Suprapubic skin (tissue), 4 donors: Measurements from ENCODE around the gene SF3A1. TPM values are rescaled to one million over a fixed set of nuclear protein-coding genes. Genes with fewer than 3 reads are reported as not detected.

Experiments
- DNase-seq, 2 donors: peaks; one replicate each; pipeline ENCODE4 v3.0.0-alpha.2; 2019; ENCODE audit warnings: low spot score in 2 of 2
- H3K27ac ChIP-seq: fragments of 200-600 bp; sonication (generic); one replicate; pipeline ENCODE4 v1.5.1; 2019
- H3K27me3 ChIP-seq: fragments of 200-600 bp; sonication (generic); one replicate; pipeline ENCODE4 v1.5.1; 2019
- H3K36me3 ChIP-seq: fragments of 200-600 bp; sonication (generic); one replicate; pipeline ENCODE4 v1.5.1; 2019
- H3K4me1 ChIP-seq: fragments of 200-600 bp; sonication (generic); one replicate; pipeline ENCODE4 v1.5.1; 2019
- H3K4me3 ChIP-seq: fragments of 200-600 bp; sonication (generic); one replicate; pipeline ENCODE4 v1.5.1; 2019; ENCODE audit warnings: mild to moderate bottlenecking
- H3K9me3 ChIP-seq: fragments of 200-600 bp; sonication (generic); one replicate; pipeline ENCODE4 v1.5.1; 2019
- EP300 ChIP-seq: sonication (generic); formaldehyde crosslinking; IDR thresholded peaks from one replicate; pipeline ENCODE4 v1.6.1; 2017; ENCODE audit warnings: antibody characterized with exemption
- POLR2A ChIP-seq, 2 donors: fragments of 450-650 bp; IDR thresholded peaks; one replicate each; pipeline ENCODE4 v1.6.1; 2017; ENCODE audit warnings: antibody characterized with exemption in 2 of 2, mild to moderate bottlenecking in 2 of 2, moderate library complexity in 2 of 2
- POLR2AphosphoS5 ChIP-seq, 3 donors: sonication (generic); formaldehyde crosslinking; IDR thresholded peaks; one replicate each; pipeline ENCODE4 v1.6.1; 2017; ENCODE audit warnings: antibody characterized with exemption in 3 of 3
- WGBS: methylation state at CpG from one replicate; pipeline ENCODE4 v1.1.5; 2018; 5-methylcytosine and 5-hydroxymethylcytosine counted together
- total RNA-seq, 4 donors: library from RNA; depleted of rRNA; stranded (reverse); fragments of >200 nt; gene quantifications; one replicate each; pipeline ENCODE4 v1.1.0, GENCODE V29; 2016
- TF ChIP-seq, protein P1 (sequence below), 2 donors: fragments of 200-600 bp in 1 of 2; fragments of 450-650 bp in 1 of 2; sonication (generic) in 1 of 2; IDR thresholded peaks; one replicate each; pipeline ENCODE4 v1.5.1; 2016 to 2019; ENCODE audit warnings: antibody characterized with exemption in 2 of 2, mild to moderate bottlenecking in 1 of 2, moderate library complexity in 1 of 2

SF3A1 gene
- total RNA-seq, 4 donors from 2014 or later = 112 to 208 (median 152) TPM

- peaks cover 100% of the 10 kb centered on the region for H3K4me1 ChIP-seq
- no peak for DNase-seq
- H3K9me3 ChIP-seq = no peaks in the 10 kb centered on the region
- 86% methylated on average over 1 of the region's 1 CpG for WGBS
- no peak overlapping the region for H3K4me3 ChIP-seq
- no peak for TF ChIP-seq POLR2AphosphoS5 (IDR thresholded peaks at IDR 0.05)
- TF ChIP-seq, protein P1, sequence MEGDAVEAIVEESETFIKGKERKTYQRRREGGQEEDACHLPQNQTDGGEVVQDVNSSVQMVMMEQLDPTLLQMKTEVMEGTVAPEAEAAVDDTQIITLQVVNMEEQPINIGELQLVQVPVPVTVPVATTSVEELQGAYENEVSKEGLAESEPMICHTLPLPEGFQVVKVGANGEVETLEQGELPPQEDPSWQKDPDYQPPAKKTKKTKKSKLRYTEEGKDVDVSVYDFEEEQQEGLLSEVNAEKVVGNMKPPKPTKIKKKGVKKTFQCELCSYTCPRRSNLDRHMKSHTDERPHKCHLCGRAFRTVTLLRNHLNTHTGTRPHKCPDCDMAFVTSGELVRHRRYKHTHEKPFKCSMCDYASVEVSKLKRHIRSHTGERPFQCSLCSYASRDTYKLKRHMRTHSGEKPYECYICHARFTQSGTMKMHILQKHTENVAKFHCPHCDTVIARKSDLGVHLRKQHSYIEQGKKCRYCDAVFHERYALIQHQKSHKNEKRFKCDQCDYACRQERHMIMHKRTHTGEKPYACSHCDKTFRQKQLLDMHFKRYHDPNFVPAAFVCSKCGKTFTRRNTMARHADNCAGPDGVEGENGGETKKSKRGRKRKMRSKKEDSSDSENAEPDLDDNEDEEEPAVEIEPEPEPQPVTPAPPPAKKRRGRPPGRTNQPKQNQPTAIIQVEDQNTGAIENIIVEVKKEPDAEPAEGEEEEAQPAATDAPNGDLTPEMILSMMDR (IDR thresholded peaks at IDR 0.05) = no peak
- no peak for TF ChIP-seq POLR2A (IDR thresholded peaks at IDR 0.05)
- no peak for TF ChIP-seq EP300
- H3K27me3 ChIP-seq = no peaks in the 10 kb centered on the region
- peak overlapping the region; percentile 87 for H3K27ac ChIP-seq
- no peaks in the 10 kb centered on the region for H3K36me3 ChIP-seq
Measured at GRCh38 chr22:30306627-30307011, 50.1 kb downstream of the SF3A1 start.

- Histone ChIP-seq H3K27me3 (no peaks in the 10 kb centered on the region), H3K9me3 (no peaks in the 10 kb centered on the region), H3K27ac (peak overlapping the region; percentile 87), H3K4me3 (peak overlapping the region; percentile 22), H3K36me3 (peaks cover 2% of the 10 kb centered on the region), H3K4me1 (peaks cover 100% of the 10 kb centered on the region)
- no peak for TF ChIP-seq POLR2AphosphoS5 (IDR thresholded peaks at IDR 0.05)
- TF ChIP-seq EP300 = no peak
- TF ChIP-seq, protein P1 (IDR thresholded peaks at IDR 0.05) = no peak
- no peak for TF ChIP-seq POLR2A (IDR thresholded peaks at IDR 0.05)
- WGBS = 46% methylated on average over 3 of the region's 3 CpGs
- no peak for DNase-seq
Measured at GRCh38 chr22:30305906-30306626, 50.6 kb downstream of the SF3A1 start.

DNA sequence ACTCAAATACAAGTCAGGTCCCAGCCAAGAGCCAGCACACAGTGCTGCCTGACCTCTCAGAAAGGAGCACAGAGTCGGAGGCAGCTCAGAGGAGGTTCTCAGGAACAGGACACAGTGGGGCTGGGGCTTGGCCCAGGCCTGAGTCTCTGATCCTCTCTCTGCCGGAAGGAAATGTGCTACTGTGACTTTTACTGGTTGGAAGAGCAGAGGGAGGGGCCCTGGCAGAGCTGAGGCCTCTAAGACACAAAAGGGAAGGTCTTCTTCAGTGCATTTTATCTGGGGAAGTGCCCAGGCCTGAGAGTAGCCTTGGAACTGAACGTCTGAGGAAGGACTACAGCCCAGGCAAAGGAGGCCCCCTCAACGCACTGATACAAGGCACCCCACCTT is 51.2 kb downstream of the SF3A1 start:
- peak overlapping the region; percentile 87 for H3K27ac ChIP-seq
- H3K4me3 ChIP-seq = peak overlapping the region; percentile 22
- H3K36me3 ChIP-seq = peaks cover 7% of the 10 kb centered on the region
- TF ChIP-seq EP300 (no peak), POLR2A (IDR thresholded peaks at IDR 0.05) (peak in 1 of 2 donors; percentile 43), POLR2AphosphoS5 (IDR thresholded peaks at IDR 0.05) (peak in 1 of 3 donors; percentile 39)
- TF ChIP-seq, protein P1 (IDR thresholded peaks at IDR 0.05) = no peak
- peaks cover 100% of the 10 kb centered on the region for H3K4me1 ChIP-seq
- H3K27me3 ChIP-seq = no peaks in the 10 kb centered on the region
- 4% methylated on average over 4 of the region's 4 CpGs for WGBS
- H3K9me3 ChIP-seq = no peaks in the 10 kb centered on the region
- peak in 1 of 2 donors; percentile 76 for DNase-seq

- DNase-seq = no peak
- H3K36me3 ChIP-seq = peaks cover 14% of the 10 kb centered on the region
- peak overlapping the region; percentile 87 for H3K27ac ChIP-seq
- no peaks in the 10 kb centered on the region for H3K27me3 ChIP-seq
- H3K9me3 ChIP-seq = no peaks in the 10 kb centered on the region
- H3K4me1 ChIP-seq = peaks cover 93% of the 10 kb centered on the region
- WGBS = 35% methylated on average over 7 of the region's 7 CpGs
- H3K4me3 ChIP-seq = peak overlapping the region; percentile 22
- no peak for TF ChIP-seq POLR2A (IDR thresholded peaks at IDR 0.05)
- no peak for TF ChIP-seq EP300
- TF ChIP-seq, protein P1 (IDR thresholded peaks at IDR 0.05) = no peak
- TF ChIP-seq POLR2AphosphoS5 (IDR thresholded peaks at IDR 0.05) = no peak
Measured at GRCh38 chr22:30304495-30305244, 52.0 kb downstream of the SF3A1 start.

DNA sequence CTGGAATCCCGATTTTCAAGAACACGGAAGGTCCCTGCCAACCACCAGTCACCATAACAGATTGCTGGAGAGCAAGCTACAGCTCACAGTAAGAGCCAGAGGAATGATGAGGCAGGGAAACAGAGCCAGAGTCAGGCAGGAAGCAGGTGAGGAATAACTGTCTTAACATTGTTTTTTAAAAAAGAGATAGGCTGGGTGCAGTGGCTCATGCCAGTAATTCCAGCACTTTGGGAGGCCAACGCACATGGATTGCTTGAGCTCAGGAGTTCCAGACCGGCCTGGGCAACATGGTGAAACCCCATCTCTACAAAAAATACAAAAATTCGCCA is 53.9 kb downstream of the SF3A1 start:
- Histone ChIP-seq H3K27ac (peak overlapping the region; percentile 87), H3K9me3 (no peaks in the 10 kb centered on the region), H3K36me3 (peaks cover 31% of the 10 kb centered on the region), H3K4me3 (no peak overlapping the region), H3K4me1 (peaks cover 91% of the 10 kb centered on the region), H3K27me3 (no peaks in the 10 kb centered on the region)
- TF ChIP-seq POLR2A (IDR thresholded peaks at IDR 0.05) (no peak), POLR2AphosphoS5 (IDR thresholded peaks at IDR 0.05) (no peak), EP300 (no peak)
- TF ChIP-seq, protein P1 (IDR thresholded peaks at IDR 0.05) = no peak
- WGBS = 58% methylated on average over 5 of the region's 5 CpGs
- DNase-seq = no peak
